ENCODE data around the gene TENM3. TPM values are rescaled to one million over a fixed set of nuclear protein-coding genes. Genes with fewer than 3 reads are reported as not detected.

The TENM3 gene
- total and polyA plus RNA-seq, 2 donors (not counting 3 experiments of a cell fraction or from before 2014, with no cell fraction given): 3.2 to 6.2 TPM

- ChIA-PET CTCF (no interaction called here), POLR2A (no interaction called here)
- H4K20me1 ChIP-seq (replicated peaks; ENCODE audit: control insufficient read depth, extremely low read depth, insufficient read depth, low read length): no peaks in the 10 kb centered on the region
- DNase-seq (ENCODE audit: low read depth, low spot score): no peak
- TF ChIP-seq POLR2A (IDR thresholded peaks at IDR 0.05; ENCODE audit: low read depth, low read length) (no peak), MAX (IDR thresholded peaks at IDR 0.05; ENCODE audit: insufficient read depth, insufficient read length) (no peak), POLR2AphosphoS5 (IDR thresholded peaks at IDR 0.05; ENCODE audit: insufficient read depth, low read depth, low read length) (no peak), GATA2 (IDR thresholded peaks at IDR 0.05; ENCODE audit: insufficient read depth, insufficient read length, low read depth, low read length) (no peak), CTCF (IDR thresholded peaks at IDR 0.05; ENCODE audit: extremely low read depth in 1 of 2, insufficient read depth in 1 of 2, low read depth in 1 of 2, low read length in 2 of 2) (no peak), EZH2 (IDR thresholded peaks at IDR 0.05; ENCODE audit: borderline replicate concordance, low read depth, low read length, severe bottlenecking) (no peak), FOS (IDR thresholded peaks at IDR 0.05; ENCODE audit: borderline replicate concordance, insufficient read depth, low read length) (no peak), MYC (IDR thresholded peaks at IDR 0.05; ENCODE audit: low read depth, low read length) (no peak), JUN (IDR thresholded peaks at IDR 0.05; ENCODE audit: borderline replicate concordance, insufficient read depth, insufficient read length, low read depth) (no peak)
- no peaks in the 10 kb centered on the region for H3K4me1 ChIP-seq (ENCODE audit: control insufficient read depth, extremely low read depth, insufficient read depth, low read length)
- no peaks in the 10 kb centered on the region for H3K27me3 ChIP-seq (ENCODE audit: control insufficient read depth in 2 of 2, insufficient read depth in 2 of 2, low read length in 2 of 2)
- H3K27ac ChIP-seq (ENCODE audit: insufficient read depth, low read depth, low read length): no peak overlapping the region
- no peaks in the 10 kb centered on the region for H3K9me3 ChIP-seq (replicated peaks; ENCODE audit: control insufficient read depth, insufficient read depth, low read length)
- no peak for FAIRE-seq
- H3K4me3 ChIP-seq (replicated peaks in 1 of 3; ENCODE audit: insufficient read depth in 1 of 3, low read depth in 1 of 3, low read length in 3 of 3): no peak overlapping the region
- H3K9me1 ChIP-seq (replicated peaks; ENCODE audit: control insufficient read depth, extremely low read depth, insufficient read depth, low read length): no peaks in the 10 kb centered on the region
- dilution Hi-C loops (cut with MboI; ENCODE audit: extremely low pct_ligation_motif_present, low sequenced_read_pairs) (no loop called here), intact Hi-C loops (cut with micrococcal nuclease) (no loop called here)
- no peak overlapping the region for H3K4me2 ChIP-seq (ENCODE audit: insufficient read depth, low read length)
- BruUV-seq (replicated peaks): no TSS peak
- H3K79me2 ChIP-seq (ENCODE audit: control insufficient read depth, insufficient read depth, low read length): no peaks in the 10 kb centered on the region
- H3K36me3 ChIP-seq (ENCODE audit: control insufficient read depth in 2 of 2, extremely low read depth in 1 of 2, insufficient read depth in 2 of 2, low read length in 2 of 2): no peaks in the 10 kb centered on the region
- H2AFZ ChIP-seq (ENCODE audit: low read depth, low read length): no peak overlapping the region
- H3K9ac ChIP-seq (replicated peaks; ENCODE audit: extremely low read depth, insufficient read depth, low read length): no peak overlapping the region
Observed at GRCh38 chr4:182367153-182367552, 124.0 kb downstream of the TENM3 start.
